Measurements from ENCODE around the gene TPPP2. TPM values are rescaled to one million over a fixed set of nuclear protein-coding genes. Genes with fewer than 3 reads are reported as not detected.

The TPPP2 gene
- total RNA-seq, 4 donors from 2014 or later = 0.71 TPM; not detected in 3

GRCh38 chr14:21018781-21019180 is 11.2 kb upstream of the TPPP2 start:
- 91 to 93% methylated on average over 3 of the region's 3 CpGs for WGBS, 2 donors
- no peak overlapping the region for H3K4me3 ChIP-seq (ENCODE audit: low read depth, poor library complexity, severe bottlenecking)
- no peak for DNase-seq (ENCODE audit: low spot score in 2 of 2)
- intact Hi-C loops (cut with DNase I; ENCODE audit: low total_unique reads) = loop anchor here (10.0 kb wide), 1 partner anchor 76 kb away; the partner anchor contains the start of gene ZNF219
- TF ChIP-seq, protein P1, sequence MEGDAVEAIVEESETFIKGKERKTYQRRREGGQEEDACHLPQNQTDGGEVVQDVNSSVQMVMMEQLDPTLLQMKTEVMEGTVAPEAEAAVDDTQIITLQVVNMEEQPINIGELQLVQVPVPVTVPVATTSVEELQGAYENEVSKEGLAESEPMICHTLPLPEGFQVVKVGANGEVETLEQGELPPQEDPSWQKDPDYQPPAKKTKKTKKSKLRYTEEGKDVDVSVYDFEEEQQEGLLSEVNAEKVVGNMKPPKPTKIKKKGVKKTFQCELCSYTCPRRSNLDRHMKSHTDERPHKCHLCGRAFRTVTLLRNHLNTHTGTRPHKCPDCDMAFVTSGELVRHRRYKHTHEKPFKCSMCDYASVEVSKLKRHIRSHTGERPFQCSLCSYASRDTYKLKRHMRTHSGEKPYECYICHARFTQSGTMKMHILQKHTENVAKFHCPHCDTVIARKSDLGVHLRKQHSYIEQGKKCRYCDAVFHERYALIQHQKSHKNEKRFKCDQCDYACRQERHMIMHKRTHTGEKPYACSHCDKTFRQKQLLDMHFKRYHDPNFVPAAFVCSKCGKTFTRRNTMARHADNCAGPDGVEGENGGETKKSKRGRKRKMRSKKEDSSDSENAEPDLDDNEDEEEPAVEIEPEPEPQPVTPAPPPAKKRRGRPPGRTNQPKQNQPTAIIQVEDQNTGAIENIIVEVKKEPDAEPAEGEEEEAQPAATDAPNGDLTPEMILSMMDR (IDR thresholded peaks at IDR 0.05) = no peak
- TF ChIP-seq POLR2A (IDR thresholded peaks at IDR 0.05) = no peak

GRCh38 chr14:21019366-21019765 is 10.7 kb upstream of the TPPP2 start:
- no peak for DNase-seq (ENCODE audit: low spot score in 2 of 2)
- 63 to 75% methylated on average over 1 of the region's 1 CpG for WGBS, 2 donors
- TF ChIP-seq, protein P1 (IDR thresholded peaks at IDR 0.05) = no peak
- TF ChIP-seq POLR2A (IDR thresholded peaks at IDR 0.05) = no peak
- no peak overlapping the region for H3K4me3 ChIP-seq (ENCODE audit: low read depth, poor library complexity, severe bottlenecking)
- intact Hi-C loops (cut with DNase I; ENCODE audit: low total_unique reads) = loop anchor here (10.0 kb wide), 1 partner anchor 75 kb away; the partner anchor contains the start of gene ZNF219

DNA sequence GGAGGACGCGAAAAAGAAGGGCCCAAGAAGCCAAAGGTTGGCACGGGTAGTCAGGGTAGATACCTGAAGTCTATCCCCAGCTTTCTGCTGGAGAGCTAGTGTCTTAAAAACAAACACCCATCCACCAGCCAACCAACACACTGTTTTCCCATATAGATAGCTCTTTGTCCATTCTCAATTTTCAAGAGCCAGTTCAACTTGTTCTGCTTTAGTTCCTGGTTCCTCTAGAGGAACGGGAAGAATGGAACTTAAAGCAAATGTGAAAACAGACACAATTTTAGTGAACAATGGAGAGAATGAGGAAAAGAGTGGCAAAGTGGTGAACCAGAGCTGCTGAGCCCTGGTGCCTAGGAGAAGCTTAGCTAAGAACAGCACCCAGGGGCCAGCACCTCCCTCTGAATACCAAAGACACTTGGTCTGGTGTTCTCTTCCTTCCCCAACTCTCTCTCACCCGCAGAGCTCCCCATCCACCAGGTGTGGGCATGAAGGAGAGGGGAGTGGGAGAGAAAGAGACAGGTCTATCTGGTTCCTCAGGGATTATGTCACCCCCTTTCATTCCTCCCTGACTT is 9.0 kb upstream of the TPPP2 start:
- no peak overlapping the region for H3K4me3 ChIP-seq (ENCODE audit: low read depth, poor library complexity, severe bottlenecking)
- TF ChIP-seq, protein P1 (IDR thresholded peaks at IDR 0.05) = no peak
- no peak for TF ChIP-seq POLR2A (IDR thresholded peaks at IDR 0.05)
- WGBS, 2 donors = 78 to 84% methylated on average over 5 of the region's 5 CpGs
- DNase-seq (ENCODE audit: low spot score in 2 of 2) = peak in 1 of 2 donors; percentile 17
- intact Hi-C loops (cut with DNase I; ENCODE audit: low total_unique reads) = no loop called here

DNA sequence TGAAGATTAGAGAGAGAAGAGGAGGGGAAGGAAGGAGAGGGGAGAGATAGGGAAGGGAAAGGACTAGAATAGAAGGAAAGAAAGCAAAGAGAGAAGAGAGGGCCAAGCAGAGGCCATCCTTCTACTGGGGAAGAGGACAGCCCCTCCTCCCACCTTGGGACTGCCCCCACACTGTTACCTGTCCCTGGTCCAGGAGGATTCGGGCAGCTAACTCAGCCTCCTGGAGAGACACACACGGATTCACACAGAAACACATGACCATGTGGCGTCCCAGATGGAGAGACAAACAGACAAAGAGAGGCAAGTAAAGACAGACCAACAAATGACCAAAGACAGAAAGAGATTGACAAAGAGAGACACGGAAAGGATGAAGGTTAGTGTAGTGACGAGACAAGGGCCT is 7.3 kb upstream of the TPPP2 start:
- TF ChIP-seq POLR2A (IDR thresholded peaks at IDR 0.05) = no peak
- TF ChIP-seq, protein P1 (IDR thresholded peaks at IDR 0.05) = no peak
- DNase-seq (ENCODE audit: low spot score in 2 of 2) = peak in 1 of 2 donors; percentile 68
- H3K4me3 ChIP-seq (ENCODE audit: low read depth, poor library complexity, severe bottlenecking) = no peak overlapping the region
- intact Hi-C loops (cut with DNase I; ENCODE audit: low total_unique reads) = no loop called here
- WGBS, 2 donors = 79 to 83% methylated on average over 5 of the region's 5 CpGs

DNA sequence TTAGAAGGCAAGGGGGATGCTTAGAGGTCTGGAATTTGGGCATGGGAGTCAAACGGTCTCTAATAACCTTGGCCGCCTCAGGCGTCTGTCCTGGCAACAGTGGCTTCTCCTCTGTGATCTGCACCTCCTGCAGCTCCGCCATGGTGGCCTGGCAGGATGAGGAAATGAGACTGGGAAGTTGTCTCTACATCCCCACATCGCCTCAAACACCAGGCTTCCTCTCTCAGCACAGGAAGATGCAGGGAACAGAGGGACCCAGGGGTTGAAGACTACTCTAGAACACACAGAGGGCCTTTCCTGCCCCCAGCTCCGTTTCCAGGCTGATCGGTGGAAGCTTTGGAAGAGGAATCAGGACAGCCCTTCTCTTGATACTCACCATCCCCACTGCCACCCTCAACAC is 6.8 kb upstream of the TPPP2 start:
- 62 to 67% methylated on average over 7 of the region's 7 CpGs for WGBS, 2 donors
- intact Hi-C loops (cut with DNase I; ENCODE audit: low total_unique reads) = no loop called here
- peak in 1 of 2 donors; percentile 85 for DNase-seq (ENCODE audit: low spot score in 2 of 2)
- no peak overlapping the region for H3K4me3 ChIP-seq (ENCODE audit: low read depth, poor library complexity, severe bottlenecking)
- TF ChIP-seq POLR2A (IDR thresholded peaks at IDR 0.05) = no peak
- TF ChIP-seq, protein P1 (IDR thresholded peaks at IDR 0.05) = no peak
